Gastroesophageal sphincter (tissue), 3 donors: Measurements from ENCODE around the gene VOPP1.

Experiments used
- EP300 ChIP-seq: sonication (generic); formaldehyde crosslinking; IDR thresholded peaks from one replicate; pipeline ENCODE4 v1.6.1; 2017; ENCODE audit warnings: antibody characterized with exemption, mild to moderate bottlenecking
- POLR2A ChIP-seq, 2 donors: fragments of 450-650 bp; IDR thresholded peaks; one replicate each; pipeline ENCODE4 v1.6.1; 2017; ENCODE audit warnings: antibody characterized with exemption in 2 of 2, mild to moderate bottlenecking in 2 of 2, moderate library complexity in 1 of 2
- POLR2AphosphoS5 ChIP-seq: sonication (generic); formaldehyde crosslinking; IDR thresholded peaks from one replicate; pipeline ENCODE4 v1.6.1; 2017; ENCODE audit warnings: antibody characterized with exemption
- TF ChIP-seq, protein P1 (sequence below), 4 experiments: fragments of 200-600 bp in 2 of 4; fragments of 450-650 bp in 2 of 4; sonication (generic) in 1 of 4; IDR thresholded peaks; one replicate each; pipeline ENCODE4 v1.5.1; 2017 to 2019; ENCODE audit warnings: antibody characterized with exemption in 4 of 4, mild to moderate bottlenecking in 2 of 4, moderate library complexity in 2 of 4

DNA sequence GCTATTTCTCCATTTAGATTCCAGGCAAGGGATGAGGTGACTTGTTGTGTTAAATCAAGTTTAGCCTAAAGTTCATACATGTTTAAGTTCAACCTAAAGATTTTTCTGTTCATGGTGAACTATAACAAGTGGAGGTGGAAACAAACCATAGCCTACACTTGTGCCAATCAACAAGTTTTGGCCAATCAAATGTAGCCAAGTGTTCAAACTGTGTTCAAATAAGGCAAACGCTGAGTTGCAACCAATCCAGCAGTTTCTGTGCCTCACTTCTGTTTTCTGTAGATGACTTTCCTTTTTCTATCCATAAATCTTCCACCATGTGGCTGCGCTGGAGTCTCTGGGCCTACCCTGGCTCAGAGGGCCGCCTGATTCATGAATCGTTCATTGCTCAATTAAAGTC lies 4.5 kb upstream of the VOPP1 start:
- TF ChIP-seq, protein P1, sequence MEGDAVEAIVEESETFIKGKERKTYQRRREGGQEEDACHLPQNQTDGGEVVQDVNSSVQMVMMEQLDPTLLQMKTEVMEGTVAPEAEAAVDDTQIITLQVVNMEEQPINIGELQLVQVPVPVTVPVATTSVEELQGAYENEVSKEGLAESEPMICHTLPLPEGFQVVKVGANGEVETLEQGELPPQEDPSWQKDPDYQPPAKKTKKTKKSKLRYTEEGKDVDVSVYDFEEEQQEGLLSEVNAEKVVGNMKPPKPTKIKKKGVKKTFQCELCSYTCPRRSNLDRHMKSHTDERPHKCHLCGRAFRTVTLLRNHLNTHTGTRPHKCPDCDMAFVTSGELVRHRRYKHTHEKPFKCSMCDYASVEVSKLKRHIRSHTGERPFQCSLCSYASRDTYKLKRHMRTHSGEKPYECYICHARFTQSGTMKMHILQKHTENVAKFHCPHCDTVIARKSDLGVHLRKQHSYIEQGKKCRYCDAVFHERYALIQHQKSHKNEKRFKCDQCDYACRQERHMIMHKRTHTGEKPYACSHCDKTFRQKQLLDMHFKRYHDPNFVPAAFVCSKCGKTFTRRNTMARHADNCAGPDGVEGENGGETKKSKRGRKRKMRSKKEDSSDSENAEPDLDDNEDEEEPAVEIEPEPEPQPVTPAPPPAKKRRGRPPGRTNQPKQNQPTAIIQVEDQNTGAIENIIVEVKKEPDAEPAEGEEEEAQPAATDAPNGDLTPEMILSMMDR (IDR thresholded peaks at IDR 0.05), result no peak
- TF ChIP-seq POLR2AphosphoS5 (no peak), POLR2A (IDR thresholded peaks at IDR 0.05) (no peak), EP300 (no peak)
